SJSA1 (cell line): ENCODE measurements around the gene UPF2. TPM values are rescaled to one million over a fixed set of nuclear protein-coding genes. Genes with fewer than 3 reads are reported as not detected.
A peak's percentile ranks its signal among the peaks of the same experiment; 100 is the strongest.
"Not testable (repeated sequence)": the region's sequence is repeated elsewhere in the genome, so short reads cannot be mapped to it uniquely, and the experiment has no call there.

Source experiments
- DNase-seq, 2 experiments: peaks; one replicate each; pipeline ENCODE4 v3.0.0-alpha.2; 2015 to 2020; ENCODE audit warnings: low spot score in 2 of 2, low read depth in 1 of 2
- H3K27ac ChIP-seq: fragments of 250-450 bp; sonication (Bioruptor Pico); 2 replicates; pipeline ENCODE4 v1.5.1; 2020; ENCODE audit warnings: mild to moderate bottlenecking, moderate library complexity
- H3K27me3 ChIP-seq: fragments of 250-450 bp; sonication (Bioruptor Pico); replicated peaks from 2 replicates; pipeline ENCODE4 v1.5.1; 2020; ENCODE audit warnings: mild to moderate bottlenecking, moderate library complexity
- H3K36me3 ChIP-seq: fragments of 250-450 bp; sonication (Bioruptor Pico); 2 replicates; pipeline ENCODE4 v1.5.1; 2020; ENCODE audit warnings: mild to moderate bottlenecking
- H3K4me1 ChIP-seq: fragments of 250-450 bp; sonication (Bioruptor Pico); replicated peaks from 2 replicates; pipeline ENCODE4 v1.6.1; 2021; ENCODE audit warnings: mild to moderate bottlenecking
- H3K4me3 ChIP-seq: fragments of 250-450 bp; sonication (Bioruptor Pico); 2 replicates; pipeline ENCODE4 v1.5.1; 2020; ENCODE audit warnings: mild to moderate bottlenecking
- H3K9me3 ChIP-seq: fragments of 250-450 bp; sonication (Bioruptor Pico); replicated peaks from 2 replicates; pipeline ENCODE4 v1.5.1; 2020; ENCODE audit warnings: mild to moderate bottlenecking
- total RNA-seq: library from RNA; depleted of rRNA; stranded (reverse); fragments of >200 nt; shearing (Covaris generic); gene quantifications from 2 replicates; pipeline ENCODE4 v1.2.3, GENCODE V29; 2014

Gene UPF2
- total RNA-seq, 1 experiment from 2014 or later, result 18.6 TPM

GRCh38 chr10:12020574-12020973, 22.0 kb downstream of the UPF2 start:
- Histone ChIP-seq H3K4me1 (no peaks in the 10 kb centered on the region), H3K27ac (no peak overlapping the region), H3K4me3 (no peak overlapping the region), H3K36me3 (peaks cover 4% of the 10 kb centered on the region), H3K27me3 (no peaks in the 10 kb centered on the region), H3K9me3 (no peaks in the 10 kb centered on the region)
- no peak for DNase-seq

- Histone ChIP-seq H3K4me3 (no peak overlapping the region), H3K27ac (no peak overlapping the region), H3K36me3 (peaks cover 4% of the 10 kb centered on the region), H3K4me1 (no peaks in the 10 kb centered on the region), H3K9me3 (no peaks in the 10 kb centered on the region), H3K27me3 (no peaks in the 10 kb centered on the region)
- DNase-seq, result no peak
Observed at GRCh38 chr10:12019283-12019971, 23.2 kb downstream of the UPF2 start.

- no peak overlapping the region for H3K27ac ChIP-seq
- H3K27me3 ChIP-seq, result no peaks in the 10 kb centered on the region
- no peak for DNase-seq
- H3K4me3 ChIP-seq, result no peak overlapping the region
- H3K4me1 ChIP-seq, result no peaks in the 10 kb centered on the region
- H3K36me3 ChIP-seq, result peaks cover 7% of the 10 kb centered on the region
- H3K9me3 ChIP-seq, result no peaks in the 10 kb centered on the region
Observed at GRCh38 chr10:12018438-12019282, 23.9 kb downstream of the UPF2 start.

- no peak for DNase-seq
- no peak overlapping the region for H3K27ac ChIP-seq
- H3K4me1 ChIP-seq, result no peaks in the 10 kb centered on the region
- no peaks in the 10 kb centered on the region for H3K9me3 ChIP-seq
- no peak overlapping the region for H3K4me3 ChIP-seq
- H3K36me3 ChIP-seq, result peaks cover 39% of the 10 kb centered on the region
- H3K27me3 ChIP-seq, result no peaks in the 10 kb centered on the region
Observed at GRCh38 chr10:12013926-12014325, 28.7 kb downstream of the UPF2 start.

GRCh38 chr10:12013391-12013790, 29.2 kb downstream of the UPF2 start:
- H3K36me3 ChIP-seq, result peaks cover 42% of the 10 kb centered on the region
- not testable (repeated sequence) for H3K27me3 ChIP-seq, DNase-seq, H3K4me3 ChIP-seq, H3K27ac ChIP-seq, H3K4me1 ChIP-seq, H3K9me3 ChIP-seq

GRCh38 chr10:12010353-12010752, 32.3 kb downstream of the UPF2 start:
- Histone ChIP-seq H3K4me1 (no peaks in the 10 kb centered on the region), H3K27me3 (no peaks in the 10 kb centered on the region), H3K9me3 (no peaks in the 10 kb centered on the region), H3K4me3 (no peak overlapping the region), H3K36me3 (peaks cover 42% of the 10 kb centered on the region), H3K27ac (no peak overlapping the region)
- DNase-seq, result no peak

- not testable (repeated sequence) for H3K4me3 ChIP-seq, DNase-seq, H3K9me3 ChIP-seq, H3K27ac ChIP-seq, H3K4me1 ChIP-seq, H3K27me3 ChIP-seq
- H3K36me3 ChIP-seq, result peaks cover 53% of the 10 kb centered on the region
Observed at GRCh38 chr10:12008842-12009241, 33.8 kb downstream of the UPF2 start.

- no peak for DNase-seq
- H3K27me3 ChIP-seq, result no peaks in the 10 kb centered on the region
- no peak overlapping the region for H3K4me3 ChIP-seq
- no peak overlapping the region for H3K27ac ChIP-seq
- peaks cover 56% of the 10 kb centered on the region for H3K36me3 ChIP-seq
- no peaks in the 10 kb centered on the region for H3K9me3 ChIP-seq
- no peaks in the 10 kb centered on the region for H3K4me1 ChIP-seq
Observed at GRCh38 chr10:12006671-12007070, 35.9 kb downstream of the UPF2 start.

GRCh38 chr10:11993834-11994468, 48.7 kb downstream of the UPF2 start:
- Histone ChIP-seq H3K27ac (no peak overlapping the region), H3K4me1 (no peaks in the 10 kb centered on the region), H3K27me3 (no peaks in the 10 kb centered on the region), H3K4me3 (no peak overlapping the region), H3K36me3 (peaks cover 20% of the 10 kb centered on the region), H3K9me3 (no peaks in the 10 kb centered on the region)
- no peak for DNase-seq

- Histone ChIP-seq H3K9me3 (no peaks in the 10 kb centered on the region), H3K4me3 (no peak overlapping the region), H3K36me3 (peaks cover 14% of the 10 kb centered on the region; the same call in 1 of the 2 replicates), H3K27me3 (no peaks in the 10 kb centered on the region), H3K27ac (no peak overlapping the region), H3K4me1 (no peaks in the 10 kb centered on the region)
- no peak for DNase-seq
Observed at GRCh38 chr10:11988924-11989323, 53.7 kb downstream of the UPF2 start.

- peak; percentile 60 to 70 for DNase-seq
- Histone ChIP-seq H3K4me3 (no peak overlapping the region), H3K36me3 (peaks cover 21% of the 10 kb centered on the region; the same call in 1 of the 2 replicates), H3K9me3 (no peaks in the 10 kb centered on the region), H3K27me3 (no peaks in the 10 kb centered on the region), H3K27ac (no peak overlapping the region), H3K4me1 (no peaks in the 10 kb centered on the region)
Observed at GRCh38 chr10:11986593-11987216, 55.9 kb downstream of the UPF2 start.

GRCh38 chr10:11982253-11982652, 60.4 kb downstream of the UPF2 start:
- Histone ChIP-seq H3K9me3 (no peaks in the 10 kb centered on the region), H3K27me3 (no peaks in the 10 kb centered on the region), H3K4me3 (no peak overlapping the region), H3K4me1 (no peaks in the 10 kb centered on the region), H3K27ac (no peak overlapping the region), H3K36me3 (peaks cover 32% of the 10 kb centered on the region)
- DNase-seq, result no peak

- Histone ChIP-seq H3K9me3 (no peaks in the 10 kb centered on the region), H3K4me1 (no peaks in the 10 kb centered on the region), H3K36me3 (peaks cover 21% of the 10 kb centered on the region), H3K27me3 (no peaks in the 10 kb centered on the region), H3K27ac (no peak overlapping the region), H3K4me3 (no peak overlapping the region)
- no peak for DNase-seq
Observed at GRCh38 chr10:11975795-11976194, 66.8 kb downstream of the UPF2 start.

- not testable (repeated sequence) for H3K27ac ChIP-seq, H3K9me3 ChIP-seq
Observed at GRCh38 chr10:11972523-11972922, 70.1 kb downstream of the UPF2 start.

More at GRCh38 chr10:11972523-11972922, 70.1 kb downstream of the UPF2 start:
- H3K4me3 ChIP-seq, H3K4me1 ChIP-seq, H3K36me3 ChIP-seq, H3K27me3 ChIP-seq, DNase-seq: not testable (repeated sequence)
